ENCODE data around the gene CDC25A. TPM values are rescaled to one million over a fixed set of nuclear protein-coding genes. Genes with fewer than 3 reads are reported as not detected.
A peak's percentile ranks its signal among the peaks of the same experiment; 100 is the strongest.

The CDC25A gene
- total and polyA plus RNA-seq, 2 of the 13 experiments (the other 11 are each of a cell fraction or from before 2014, with no cell fraction given), result 7.9 to 45.4 TPM

GRCh38 chr3:48199117-48199516, 10.9 kb upstream of the CDC25A start:
- intact Hi-C loops (cut with micrococcal nuclease; ENCODE audit: unreplicated experiment), result no loop called here
- H3K36me3 ChIP-seq (replicated peaks in 1 of 2; ENCODE audit: control insufficient read depth in 1 of 2, insufficient read depth in 2 of 2, low read length in 2 of 2), result no peaks in the 10 kb centered on the region
- ChIA-PET POLR2A (interaction anchor here (1.2 kb wide), 1 partner anchor 9 kb away, joined by 3 read pairs; no protein-coding TSS in a partner anchor), CTCF (ENCODE audit: low intra/inter-chr PET ratio, low total read pairs) (no interaction called here)
- in situ Hi-C loops (cut with HindIII; ENCODE audit: extremely low pct_ligation_motif_present, low pct_unique_long_range_greater_than_20kb), result no loop called here
- no TSS peak for BruUV-seq (replicated peaks)
- no peaks in the 10 kb centered on the region for H3K79me2 ChIP-seq (ENCODE audit: insufficient read depth, low read length)
- no peak overlapping the region for H2AFZ ChIP-seq (ENCODE audit: low read length)
- no peak overlapping the region for H3K9ac ChIP-seq (ENCODE audit: insufficient read depth, low read depth, low read length)
- DNase-seq (ENCODE audit: low spot score) (no peak), FAIRE-seq (no peak), ATAC-seq (no peak)
- TF ChIP-seq CREB1 (IDR thresholded peaks at IDR 0.05) (no peak), CREB1 (CRISPR knock-in tag; IDR thresholded peaks at IDR 0.05) (no peak), RFX1 (IDR thresholded peaks at IDR 0.05) (peak; percentile 43; the same call in 1 of the 2 replicates)
- peaks cover 0 to 10% of the 10 kb centered on the region in 2 experiments; a peak in 2 of 5 replicates for H3K27me3 ChIP-seq (ENCODE audit: control insufficient read depth in 1 of 2, insufficient read depth in 2 of 2, low read length in 2 of 2)
- no peak overlapping the region for H3K4me3 ChIP-seq (replicated peaks in 1 of 3; ENCODE audit: insufficient read depth in 1 of 3, low read depth in 2 of 3, low read length in 3 of 3)
- no peak overlapping the region for H3K4me2 ChIP-seq (ENCODE audit: low read depth, low read length)
- no peaks in the 10 kb centered on the region for H3K9me3 ChIP-seq (ENCODE audit: low read length)
- H4K20me1 ChIP-seq (ENCODE audit: insufficient read depth, low read length), result no peaks in the 10 kb centered on the region
- no peak overlapping the region for H3K27ac ChIP-seq (ENCODE audit: extremely low read length, insufficient read depth, low read length)
- peaks cover 6% of the 10 kb centered on the region; the same call in 1 of the 2 replicates for H3K4me1 ChIP-seq (ENCODE audit: insufficient read depth, low read length)

GRCh38 chr3:48196611-48197010, 8.4 kb upstream of the CDC25A start:
- no peak overlapping the region for H3K9ac ChIP-seq (ENCODE audit: insufficient read depth, low read depth, low read length)
- in situ Hi-C loops (cut with HindIII; ENCODE audit: extremely low pct_ligation_motif_present, low pct_unique_long_range_greater_than_20kb), result no loop called here
- H2AFZ ChIP-seq (ENCODE audit: low read length), result no peak overlapping the region
- BruUV-seq (replicated peaks), result no TSS peak
- no peaks in the 10 kb centered on the region for H4K20me1 ChIP-seq (ENCODE audit: insufficient read depth, low read length)
- CTCF ChIA-PET (ENCODE audit: low intra/inter-chr PET ratio, low total read pairs), result no interaction called here
- no peak overlapping the region for H3K4me3 ChIP-seq (replicated peaks in 1 of 3; ENCODE audit: insufficient read depth in 1 of 3, low read depth in 2 of 3, low read length in 3 of 3)
- POLR2A ChIA-PET, result no interaction called here
- H3K4me2 ChIP-seq (ENCODE audit: low read depth, low read length), result no peak overlapping the region
- TF ChIP-seq ZNF747 (CRISPR knock-in tag; IDR thresholded peaks at IDR 0.05; ENCODE audit: borderline replicate concordance), result no peak
- H3K36me3 ChIP-seq (replicated peaks in 1 of 2; ENCODE audit: control insufficient read depth in 1 of 2, insufficient read depth in 2 of 2, low read length in 2 of 2), result no peaks in the 10 kb centered on the region
- H3K9me3 ChIP-seq (ENCODE audit: low read length), result no peaks in the 10 kb centered on the region
- H3K27ac ChIP-seq (ENCODE audit: extremely low read length, insufficient read depth, low read length), result no peak overlapping the region
- H3K4me1 ChIP-seq (ENCODE audit: insufficient read depth, low read length), result peaks cover 6% of the 10 kb centered on the region; the same call in 1 of the 2 replicates
- FAIRE-seq (no peak), DNase-seq (ENCODE audit: low spot score) (no peak), ATAC-seq (no peak)
- H3K79me2 ChIP-seq (ENCODE audit: insufficient read depth, low read length), result no peaks in the 10 kb centered on the region
- peaks cover 0 to 10% of the 10 kb centered on the region in 2 experiments; a peak in 2 of 5 replicates for H3K27me3 ChIP-seq (ENCODE audit: control insufficient read depth in 1 of 2, insufficient read depth in 2 of 2, low read length in 2 of 2)
- WGBS (ENCODE audit: low lambda C conversion rate), result 40% methylated on average over 1 of the region's 1 CpG
- intact Hi-C loops (cut with micrococcal nuclease; ENCODE audit: unreplicated experiment), result no loop called here
